HG03108 (cell line): ENCODE measurements around the gene RBPJL.

ENCODE experiments used
- ATAC-seq: cut with Tn5 transposase; IDR thresholded peaks from one replicate; pipeline ENCODE4 v1.9.1; 2021; ENCODE audit warnings: moderate library complexity; ENCODE audit not compliant: unreplicated experiment

Gene RBPJL

DNA sequence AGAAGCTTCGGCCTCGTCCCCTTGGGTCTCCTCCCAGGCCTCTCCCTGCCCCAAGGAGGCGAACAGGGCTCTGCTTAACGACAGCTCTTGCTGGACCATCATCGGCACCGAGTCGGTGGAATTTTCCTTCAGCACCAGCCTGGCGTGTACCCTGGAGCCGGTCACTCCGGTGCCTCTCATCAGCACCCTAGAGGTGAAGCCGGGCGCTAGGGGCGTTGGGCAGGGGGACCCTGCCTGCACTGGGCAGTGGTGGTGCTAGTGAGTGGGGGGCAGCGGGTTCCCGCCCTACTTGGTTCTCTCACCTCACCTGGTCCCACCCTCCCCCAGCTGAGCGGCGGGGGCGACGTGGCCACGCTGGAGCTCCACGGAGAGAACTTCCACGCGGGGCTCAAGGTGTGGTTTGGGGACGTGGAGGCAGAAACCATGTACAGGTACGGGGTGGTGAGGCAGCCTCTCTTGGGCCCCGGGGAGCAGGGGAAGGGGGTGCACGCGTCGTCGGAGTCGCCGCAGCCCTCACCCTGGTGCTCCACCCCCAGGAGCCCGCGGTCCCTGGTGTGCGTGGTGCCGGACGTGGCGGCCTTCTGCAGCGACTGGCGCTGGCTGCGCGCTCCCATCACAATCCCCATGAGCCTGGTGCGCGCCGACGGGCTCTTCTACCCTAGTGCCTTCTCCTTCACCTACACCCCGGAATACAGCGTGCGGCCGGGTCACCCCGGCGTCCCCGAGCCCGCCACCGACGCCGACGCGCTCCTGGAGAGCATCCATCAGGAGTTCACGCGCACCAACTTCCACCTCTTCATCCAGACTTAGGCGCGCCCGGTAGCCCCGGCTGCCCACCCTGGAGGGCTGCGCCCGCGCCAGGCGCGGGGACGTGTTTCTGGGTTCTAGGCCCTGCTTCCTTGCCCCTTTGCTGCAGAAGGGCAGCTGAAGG lies 9.8 kb downstream of the RBPJL start:
- ATAC-seq = no peak

DNA sequence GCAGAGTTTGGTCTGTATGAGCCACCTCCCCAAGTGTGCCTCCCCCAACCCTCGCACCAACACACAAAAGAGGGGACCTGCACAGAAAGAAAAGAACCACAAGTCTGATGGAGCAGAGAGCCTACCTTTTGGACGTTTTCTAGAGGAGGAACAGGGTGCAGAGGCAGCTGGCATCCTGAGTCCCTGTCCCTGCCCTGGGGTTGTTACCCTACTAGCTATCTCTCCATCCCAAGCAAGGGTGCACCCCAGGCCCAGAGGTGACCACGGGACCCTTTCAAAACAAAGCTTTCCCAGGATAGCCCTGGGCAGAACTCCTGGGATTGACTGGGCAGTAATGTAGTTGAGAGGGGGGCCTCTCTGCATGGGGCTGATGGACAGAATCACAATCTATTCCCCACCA lies 11.2 kb downstream of the RBPJL start:
- ATAC-seq = no peak

DNA sequence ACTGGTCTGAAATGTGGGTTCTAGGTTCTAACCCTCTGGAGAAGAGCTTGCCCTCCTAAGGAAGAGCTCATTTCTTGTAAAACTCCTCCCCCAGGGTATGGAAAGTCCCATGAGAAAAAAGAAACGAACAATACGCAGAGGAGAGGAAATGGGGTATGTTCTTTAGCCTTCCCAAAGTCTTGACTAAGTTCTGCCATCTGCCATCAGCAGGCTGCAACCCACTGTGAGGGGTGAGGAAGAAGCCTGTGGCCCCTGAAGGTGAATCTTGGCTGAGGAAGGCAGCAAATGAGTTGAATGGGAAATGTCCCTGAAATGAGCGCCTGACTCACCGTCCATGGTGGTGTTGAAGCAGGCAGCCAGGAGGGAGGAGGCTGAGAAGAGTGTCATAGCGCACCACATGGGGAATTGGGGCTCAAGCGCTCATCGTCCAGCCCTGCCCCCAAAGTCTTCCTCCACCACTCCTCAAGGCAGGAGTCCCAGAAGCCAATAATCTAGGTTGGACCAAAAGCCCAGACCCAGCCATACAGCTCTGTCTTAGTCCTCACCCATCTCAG lies 11.8 kb downstream of the RBPJL start:
- ATAC-seq = no peak

DNA sequence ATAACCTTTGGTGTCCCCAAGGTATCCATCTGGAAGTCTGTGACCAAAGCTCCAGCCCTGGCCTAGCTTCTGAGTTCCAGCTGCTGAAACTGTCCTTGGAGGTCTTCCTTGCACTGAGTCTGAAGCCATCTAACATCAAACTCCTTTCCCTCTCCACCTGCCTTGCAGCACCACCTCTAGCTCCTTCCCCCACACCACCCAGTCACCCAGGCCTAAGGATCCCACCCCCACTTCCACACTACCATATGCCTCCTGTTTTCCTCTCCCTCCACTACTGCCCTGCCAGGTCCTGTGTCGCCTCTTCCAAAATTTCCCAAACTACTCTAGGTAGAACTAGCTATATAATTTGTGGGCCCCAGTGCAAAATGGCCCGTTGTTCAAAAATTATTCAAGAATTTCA lies 12.3 kb downstream of the RBPJL start:
- no peak for ATAC-seq

DNA sequence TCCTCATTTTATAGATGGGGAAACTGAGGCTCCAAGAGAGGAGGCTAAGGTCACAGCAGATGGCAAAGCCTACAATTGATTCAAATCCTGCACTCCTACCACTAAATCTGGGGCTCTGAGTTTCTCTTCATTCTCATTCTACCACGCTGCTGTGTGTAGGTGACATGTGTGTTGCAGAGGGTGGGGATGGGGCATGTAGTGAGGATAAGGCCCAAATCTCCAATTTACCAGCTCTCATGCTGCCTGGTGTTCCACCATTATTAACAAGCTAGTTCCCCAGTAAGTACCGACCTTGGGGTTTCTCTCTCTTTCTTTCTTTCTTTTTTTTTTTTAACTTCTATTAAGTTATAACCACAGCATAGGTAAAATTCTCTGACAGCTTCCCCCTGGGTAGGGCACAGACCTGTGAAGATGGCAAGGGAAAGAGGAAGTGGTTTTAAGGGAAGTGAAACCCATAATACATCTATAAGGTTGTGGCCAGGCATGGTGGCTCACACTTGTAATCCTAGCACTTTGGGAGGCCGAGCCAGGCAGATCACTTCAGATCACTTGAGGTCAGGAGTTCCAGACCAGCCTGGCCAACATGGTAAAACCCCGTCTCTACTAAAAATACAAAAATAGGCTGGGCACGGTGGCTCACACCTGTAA lies 14.4 kb downstream of the RBPJL start:
- no peak for ATAC-seq

DNA sequence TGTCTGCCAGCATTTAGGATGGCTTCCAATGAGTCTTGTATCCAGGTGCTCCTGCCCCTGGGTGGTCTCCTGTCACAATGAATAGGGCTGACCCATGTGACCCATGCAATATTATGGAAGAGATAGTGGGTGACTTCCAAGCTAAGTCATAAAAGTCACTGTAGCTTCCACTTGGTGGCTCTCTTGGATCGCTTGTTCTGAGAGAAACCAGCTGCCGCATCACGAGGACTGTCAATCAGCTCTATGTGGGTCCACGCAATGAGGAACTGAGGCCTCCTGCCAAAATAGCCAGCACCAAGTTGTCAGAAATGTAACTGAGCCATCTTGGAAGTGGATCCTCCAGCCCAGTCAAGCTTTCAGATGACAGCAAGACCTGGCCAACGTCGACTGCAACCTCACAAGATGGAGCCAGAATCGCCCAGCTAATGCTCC lies 16.3 kb downstream of the RBPJL start:
- ATAC-seq = no peak

DNA sequence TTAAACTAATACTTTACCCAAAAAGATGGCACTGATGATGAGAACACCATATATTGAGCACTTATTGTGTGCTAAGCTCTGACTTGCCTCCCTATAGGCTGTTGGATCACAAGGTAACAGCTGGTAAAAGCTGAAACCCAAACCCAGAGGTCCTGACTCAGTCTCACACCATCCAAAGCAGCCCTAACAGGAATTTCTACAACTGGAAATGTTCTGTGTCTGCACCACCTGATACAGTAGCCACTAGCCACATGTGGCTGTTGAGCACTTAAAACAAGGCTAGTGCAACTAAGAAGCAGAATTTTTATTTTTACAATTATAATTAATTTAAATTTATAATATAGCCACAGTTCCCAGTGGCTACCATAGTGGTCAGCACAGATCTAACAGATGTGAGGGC lies 17.1 kb downstream of the RBPJL start:
- ATAC-seq = no peak

DNA sequence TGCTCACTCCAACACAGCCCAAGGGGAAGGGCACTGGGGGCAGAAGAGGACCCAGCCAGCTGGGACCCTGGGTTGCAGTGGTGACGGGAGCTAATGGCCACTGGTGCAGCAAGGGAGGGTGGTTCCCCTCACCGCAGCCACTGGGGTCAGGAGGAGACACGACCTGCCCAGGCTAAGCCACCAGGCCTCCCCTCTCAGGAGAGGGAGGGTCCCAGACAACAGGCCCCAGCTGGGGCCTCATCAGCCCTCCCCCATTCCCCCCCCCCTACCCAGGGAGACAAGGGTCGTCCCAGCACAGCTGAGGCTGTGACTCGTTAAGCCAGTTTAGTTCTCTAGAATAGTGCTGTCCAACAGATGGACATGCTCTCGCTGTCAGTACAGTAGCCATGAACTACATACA lies 18.7 kb downstream of the RBPJL start:
- no peak for ATAC-seq

DNA sequence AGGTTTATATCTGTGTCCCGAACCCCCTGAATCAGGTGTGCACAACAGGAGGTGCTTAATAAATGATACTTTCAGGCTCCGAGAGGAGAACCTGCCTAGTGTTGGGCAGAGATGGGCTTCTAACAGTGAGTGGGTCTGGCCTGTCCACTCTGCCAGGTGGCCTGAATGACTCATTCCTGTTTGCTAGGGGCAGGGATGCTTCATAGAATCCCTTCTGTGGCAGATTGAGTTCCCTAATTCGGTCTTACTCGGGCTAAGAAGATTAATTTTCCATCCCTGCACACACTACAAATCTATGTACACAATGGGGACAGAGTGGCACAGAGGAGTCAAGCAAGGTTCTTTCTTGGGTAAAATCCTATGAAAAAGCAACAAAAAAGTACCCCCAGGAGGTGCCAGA lies 21.8 kb downstream of the RBPJL start:
- ATAC-seq = no peak

DNA sequence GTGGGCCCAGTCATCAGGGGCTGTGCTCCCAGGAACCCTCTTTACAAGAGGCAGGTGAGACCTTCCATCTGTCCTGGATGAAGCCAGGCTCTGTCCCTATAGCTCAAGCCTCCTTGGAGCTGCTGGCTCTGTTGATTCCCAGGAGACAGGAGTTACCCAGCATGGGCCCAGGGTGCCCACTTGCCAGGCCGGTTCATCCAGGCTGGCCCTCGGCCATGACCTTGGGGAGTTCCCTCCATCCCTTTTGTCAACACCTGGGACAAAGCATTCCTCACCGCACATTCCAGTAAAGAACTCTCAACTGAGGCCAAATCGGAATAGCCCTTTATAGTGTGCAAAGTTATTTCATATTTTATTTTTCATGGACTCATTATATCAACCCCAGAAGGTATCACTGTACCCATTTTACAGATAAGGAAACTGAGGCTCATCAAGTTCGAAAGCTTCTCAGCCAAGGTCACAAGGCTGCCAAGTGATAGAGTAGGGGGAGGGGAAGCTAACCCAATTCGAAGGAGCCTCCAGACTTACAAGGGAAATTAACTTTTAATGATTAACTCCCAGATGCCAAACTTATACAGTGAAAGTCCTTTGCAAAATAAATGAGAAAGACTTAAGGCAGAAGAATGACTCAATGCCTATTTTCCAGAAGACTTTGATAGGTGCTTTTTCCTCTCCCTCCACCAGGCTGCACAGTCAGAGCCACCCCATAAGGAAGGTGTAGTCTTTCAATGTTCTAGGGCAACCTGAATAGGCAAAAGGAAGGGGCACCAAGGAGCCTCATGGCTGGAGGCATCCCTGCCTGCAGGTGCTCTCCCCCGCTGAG lies 23.1 kb downstream of the RBPJL start:
- no peak for ATAC-seq

DNA sequence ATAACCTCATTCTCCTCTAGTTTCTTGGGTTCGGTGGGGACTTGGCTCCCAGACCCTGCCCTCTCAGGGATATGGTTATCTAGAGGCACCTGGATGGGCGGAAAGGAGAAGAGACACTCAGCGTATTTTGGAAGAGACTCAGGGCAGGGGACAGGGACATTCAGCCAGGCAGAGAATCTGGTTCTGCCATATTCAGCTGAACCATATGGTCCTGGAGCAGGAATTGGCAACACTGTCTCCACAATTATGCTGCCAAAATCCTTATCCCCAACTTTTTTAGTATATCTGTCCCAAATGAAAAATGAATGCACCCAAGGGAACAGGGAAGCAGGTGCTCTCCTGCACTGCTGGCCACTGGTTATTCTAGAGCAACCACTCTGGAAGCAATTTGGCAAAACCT lies 23.8 kb downstream of the RBPJL start:
- no peak for ATAC-seq

DNA sequence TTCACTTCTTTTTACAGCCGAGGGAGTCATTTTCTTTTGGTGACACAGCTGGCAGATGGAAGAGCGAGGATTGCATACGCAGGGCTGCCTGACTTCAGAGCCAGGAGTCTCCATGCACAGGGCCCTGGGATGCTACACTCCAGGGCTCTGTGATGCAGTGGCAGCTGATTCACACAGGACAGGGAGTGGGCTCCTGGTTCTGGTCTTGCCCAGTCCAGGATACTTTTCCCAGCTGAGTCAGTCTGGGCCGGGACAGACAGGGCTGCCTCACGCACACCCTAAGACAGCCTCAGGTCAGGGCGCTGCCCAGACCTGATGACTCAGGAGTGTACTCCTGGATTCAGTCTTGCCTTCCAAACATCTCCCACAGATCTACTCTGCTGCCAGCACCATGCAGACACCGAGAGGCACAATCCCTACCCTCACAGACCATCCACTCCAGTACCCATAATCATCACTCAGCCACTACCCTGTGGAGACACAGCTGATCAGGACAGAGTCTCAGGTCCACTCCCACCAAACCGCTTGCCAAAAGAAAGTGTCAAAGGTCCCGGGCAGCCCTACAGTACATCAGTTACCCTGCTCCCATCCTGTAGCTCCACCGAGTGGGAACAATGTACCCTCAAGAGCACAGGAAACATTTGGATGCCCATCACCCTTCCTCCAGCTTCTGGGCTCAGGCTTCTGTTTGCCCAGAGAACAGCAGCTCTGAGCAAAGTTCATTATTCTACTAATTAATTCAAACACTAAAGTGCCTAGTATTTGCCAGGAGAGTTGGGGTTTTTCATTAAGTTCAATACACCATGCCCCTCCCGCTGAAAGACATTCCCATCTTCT lies 30.1 kb downstream of the RBPJL start:
- no peak for ATAC-seq

DNA sequence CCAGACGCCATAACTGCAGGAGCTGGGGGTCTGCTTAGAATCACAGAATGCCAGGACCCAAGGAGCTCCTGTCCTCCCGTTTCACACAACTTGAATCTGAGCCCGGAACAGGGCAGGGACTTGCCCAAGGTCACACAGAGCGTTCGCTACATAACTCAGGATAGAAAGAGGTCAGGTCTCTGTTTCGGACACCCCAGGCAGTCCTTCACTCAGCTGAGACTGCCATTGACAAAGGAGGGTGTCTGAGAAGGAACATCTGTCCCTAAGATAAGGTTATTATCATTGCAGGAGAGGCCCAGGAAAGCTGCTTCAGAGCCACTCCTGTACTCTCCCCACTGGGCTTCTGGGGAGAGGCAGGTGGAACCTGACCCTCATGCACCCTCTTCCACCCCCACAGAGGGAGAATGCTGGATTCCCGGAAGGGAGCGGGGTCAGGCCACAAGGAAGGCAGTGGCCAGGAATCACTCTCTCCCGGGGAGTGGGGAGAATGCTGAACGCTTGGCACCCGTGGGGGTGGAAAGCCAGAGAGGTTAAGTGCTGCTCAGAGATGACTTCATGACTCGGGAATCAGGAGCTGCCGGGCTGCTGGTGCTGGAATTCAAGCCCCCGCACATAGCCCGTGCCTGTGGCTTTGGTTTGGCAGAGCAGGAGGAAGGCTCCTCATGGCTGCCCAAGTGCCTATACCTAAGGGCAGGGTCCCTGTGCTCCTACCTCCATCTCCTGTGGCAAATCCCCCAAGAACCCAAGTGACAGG lies 30.9 kb downstream of the RBPJL start:
- ATAC-seq = no peak

DNA sequence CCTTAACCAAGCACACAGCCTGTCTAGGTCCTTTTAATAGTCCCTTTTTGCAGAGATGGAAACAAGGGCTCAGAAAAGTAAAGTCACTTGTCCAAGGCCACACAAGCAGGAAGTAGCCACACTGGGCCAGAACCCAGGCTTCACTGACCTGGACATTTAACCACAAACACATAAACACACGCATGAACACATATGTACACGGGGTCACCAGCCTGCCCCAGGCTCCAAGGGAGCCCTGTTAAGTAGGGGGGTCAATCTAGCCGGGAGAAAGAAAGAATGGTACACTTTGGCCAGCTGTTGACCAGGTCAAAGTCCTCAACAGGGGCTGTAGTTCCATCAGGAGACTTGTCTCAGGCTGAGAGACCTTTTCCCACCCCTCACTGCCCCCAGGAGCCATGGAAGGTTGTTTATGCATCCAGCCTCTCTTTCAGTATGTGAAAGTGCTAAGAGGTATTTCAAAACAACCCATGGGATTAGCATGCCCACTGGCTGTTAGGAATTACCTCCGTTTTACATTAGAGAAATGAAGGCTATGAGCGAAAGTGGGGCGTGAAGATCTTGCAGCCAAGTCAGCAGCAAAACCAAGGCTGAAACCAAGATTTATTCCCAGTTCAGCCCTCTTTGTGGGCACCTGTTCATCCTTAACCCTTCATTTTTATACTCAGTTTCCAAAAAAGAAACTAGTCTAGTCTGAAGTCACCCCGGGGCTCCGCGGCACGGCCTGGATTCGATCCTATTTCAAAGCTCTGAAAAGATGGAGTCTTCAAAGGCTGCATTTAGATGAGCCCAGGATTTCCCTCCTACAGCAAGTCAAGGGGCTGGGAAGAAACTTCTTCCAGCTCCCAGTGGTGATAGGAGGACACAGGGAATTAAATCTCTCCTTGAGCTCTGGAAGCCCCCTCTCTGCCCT lies 31.7 kb downstream of the RBPJL start:
- ATAC-seq = no peak

DNA sequence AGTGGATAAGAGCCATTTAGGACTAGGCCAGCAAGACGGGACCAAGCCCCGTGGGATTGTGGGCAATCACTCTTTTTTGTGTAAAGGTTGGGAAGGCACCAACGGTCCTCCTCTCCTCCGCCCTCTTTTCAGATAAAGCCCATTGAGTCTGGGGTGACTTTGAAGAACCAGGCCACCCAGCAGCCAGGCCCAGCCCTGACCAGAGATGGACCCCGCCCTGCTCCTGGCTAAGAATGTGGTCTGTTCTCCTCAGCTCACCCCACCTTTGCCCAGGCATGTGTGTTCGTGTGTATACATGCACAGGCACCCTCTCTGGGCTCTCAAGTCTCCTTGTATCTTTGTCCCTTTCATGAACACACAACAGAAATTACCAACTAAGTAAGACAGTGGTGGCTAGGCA lies 32.4 kb downstream of the RBPJL start:
- no peak for ATAC-seq

DNA sequence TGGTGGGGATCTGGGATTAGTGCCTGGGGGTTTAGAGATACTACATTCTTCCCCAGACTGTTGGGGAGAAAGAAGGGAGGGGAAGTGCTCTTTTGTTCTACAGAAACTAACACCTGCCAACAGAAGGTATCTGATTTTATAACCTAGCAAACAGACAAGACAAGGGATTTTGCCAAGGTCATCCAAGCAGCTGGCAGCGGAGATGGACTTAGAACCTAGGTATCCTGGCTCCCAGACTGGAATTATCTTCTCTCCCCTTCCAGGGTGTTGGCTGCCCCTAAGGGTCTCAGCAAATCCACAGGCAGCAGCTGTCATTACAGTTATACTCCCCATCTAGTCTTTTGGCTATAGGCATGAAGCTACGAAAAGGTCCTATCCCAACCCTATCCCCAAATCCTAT lies 33.2 kb downstream of the RBPJL start:
- ATAC-seq = no peak

DNA sequence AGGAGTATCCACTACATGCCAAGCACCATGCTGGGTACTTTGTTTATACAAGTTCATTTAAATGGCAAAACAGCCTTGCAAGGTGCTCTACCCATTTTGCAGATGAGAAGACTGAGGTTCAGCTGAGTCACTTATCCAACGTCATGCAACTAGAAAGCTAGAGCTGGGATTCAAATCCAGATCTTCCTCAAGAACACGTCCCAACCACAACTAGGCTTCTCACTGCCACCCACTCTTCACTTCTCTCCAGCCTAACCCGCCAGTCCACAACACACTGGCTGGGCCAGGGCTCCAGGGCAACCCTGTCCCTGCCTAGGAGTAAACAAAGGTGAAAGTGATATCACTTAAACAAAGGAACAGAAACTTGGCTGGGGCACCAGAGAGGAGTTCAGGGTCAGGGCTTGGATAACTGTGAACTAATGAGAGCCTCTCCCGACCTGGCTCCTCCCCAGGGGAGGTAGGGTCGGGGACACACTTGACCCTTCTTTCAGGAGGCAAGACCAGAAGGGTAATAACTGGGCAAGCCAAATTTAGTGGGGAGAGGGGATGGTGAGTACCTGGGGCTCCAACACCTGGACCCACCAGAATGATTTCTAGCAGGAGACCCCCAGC lies 33.7 kb downstream of the RBPJL start:
- no peak for ATAC-seq

DNA sequence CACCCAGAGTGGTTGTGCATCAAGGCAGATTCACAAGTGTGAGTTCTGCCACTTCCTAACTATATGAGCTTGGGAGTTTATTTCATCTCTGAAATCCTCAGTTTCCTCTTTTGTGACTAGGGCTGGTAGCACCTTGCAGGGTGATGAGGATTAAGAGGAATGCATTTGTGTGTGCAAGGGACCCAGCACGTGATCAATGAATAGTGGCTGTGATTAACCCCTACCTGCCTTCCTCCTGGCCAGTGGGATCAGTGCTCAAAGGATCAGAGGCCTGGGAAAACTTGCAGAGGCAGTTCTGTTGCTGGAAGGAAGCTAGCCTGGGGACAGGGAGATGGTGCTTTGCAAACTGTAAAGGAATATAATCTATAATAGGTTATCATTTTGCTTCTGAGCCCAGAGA lies 34.3 kb downstream of the RBPJL start:
- ATAC-seq = no peak
